Measurements from ENCODE around the gene OR1J1.

Gene OR1J1

DNA sequence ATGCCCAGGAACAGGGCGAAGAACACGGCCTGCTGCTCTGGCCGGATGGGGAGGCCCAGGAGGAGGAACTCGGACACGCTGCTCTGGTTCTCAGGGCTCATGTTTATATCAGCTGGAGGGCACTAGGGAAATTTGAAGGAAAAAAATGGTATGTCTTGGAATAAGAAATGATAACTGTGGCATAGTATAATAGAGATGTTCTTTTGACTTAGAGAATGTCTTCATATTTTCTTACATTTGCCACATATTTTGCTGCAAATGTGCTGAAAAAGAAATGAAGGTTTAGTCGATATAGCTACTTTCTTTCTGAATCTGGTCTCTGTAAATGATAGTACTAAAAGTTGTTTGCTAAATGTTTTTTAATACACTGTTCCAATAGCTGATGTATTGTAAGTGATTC lies at the start of gene OR1J1:
Gene OR1J1 (minus strand): TSS at position 101 of the 400 bp plus-strand sequence. CDS start 0 bp downstream, at position 101.
- DNase-seq (ENCODE audit: low read depth): no peak

- DNase-seq (ENCODE audit: low read depth): no peak
Measured at GRCh38 chr9:122527193-122527592, 49.5 kb upstream of the OR1J1 start, which contains the start of gene OR1N1. Gene OR1N1 (minus strand): TSS chr9:122527293. CDS start chr9:122527293, 0 bp downstream.

- no peak for DNase-seq (ENCODE audit: low read depth)
Measured at GRCh38 chr9:122526602-122527001, 48.9 kb upstream of the OR1J1 start.

GRCh38 chr9:122519376-122519775 lies 41.6 kb upstream of the OR1J1 start:
- no peak for DNase-seq (ENCODE audit: low read depth)

DNA sequence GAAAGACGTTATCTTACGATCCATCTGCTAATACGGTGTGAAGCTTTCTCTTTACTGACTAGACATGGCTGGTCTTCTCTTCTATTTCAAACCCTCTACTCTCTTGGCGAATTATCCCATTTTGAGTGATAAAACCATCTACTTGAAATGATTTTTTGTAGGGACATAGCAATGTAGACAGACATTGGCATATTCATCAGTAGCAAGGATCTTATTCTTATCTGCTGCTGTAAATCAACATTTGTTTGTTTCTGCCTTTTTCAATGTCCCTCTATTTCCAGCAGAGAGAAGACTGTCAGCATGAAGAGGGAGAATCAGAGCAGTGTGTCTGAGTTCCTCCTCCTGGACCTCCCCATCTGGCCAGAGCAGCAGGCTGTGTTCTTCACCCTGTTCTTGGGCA lies 41.1 kb upstream of the OR1J1 start, which contains the start of gene OR1J4:
Gene OR1J4 (plus strand): TSS at position 301 of the 400 bp plus-strand sequence. CDS start 0 bp downstream, at position 301.
- DNase-seq (ENCODE audit: low read depth): no peak

DNA sequence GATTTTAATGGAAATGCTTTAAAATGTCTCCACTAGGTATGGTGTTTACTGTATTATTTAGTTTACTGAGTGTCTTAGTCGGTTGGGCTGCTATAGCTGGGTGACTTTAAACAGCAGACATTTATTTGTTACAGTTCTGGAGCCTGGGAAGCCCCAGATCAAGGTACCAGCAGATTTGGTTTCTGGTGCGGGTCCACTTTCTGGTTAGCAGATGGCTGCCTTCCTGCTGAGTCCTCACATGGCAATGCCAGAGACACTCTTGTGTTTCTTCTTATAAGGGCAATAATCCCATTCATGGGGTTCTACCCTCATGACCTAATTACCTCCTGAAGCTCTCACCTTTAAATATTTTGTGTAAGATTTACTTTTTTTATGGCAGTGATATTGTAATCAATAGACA lies 40.5 kb upstream of the OR1J1 start:
- no peak for DNase-seq (ENCODE audit: low read depth)

DNA sequence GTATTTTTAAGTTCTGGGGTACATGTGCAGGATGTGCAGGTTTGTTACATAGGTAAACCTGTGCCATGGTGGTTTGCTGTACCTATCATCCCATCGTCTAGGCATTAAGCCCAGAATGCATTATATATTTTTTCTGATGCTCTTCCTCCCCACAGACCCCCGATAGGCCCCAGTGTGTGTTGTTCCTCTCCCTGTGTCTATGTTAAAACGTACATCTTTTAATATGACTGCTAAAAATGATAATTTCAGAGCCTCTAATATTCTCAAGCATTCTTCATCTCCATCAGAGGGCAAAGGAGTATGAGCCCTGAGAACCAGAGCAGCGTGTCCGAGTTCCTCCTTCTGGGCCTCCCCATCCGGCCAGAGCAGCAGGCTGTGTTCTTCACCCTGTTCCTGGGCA lies 32.8 kb upstream of the OR1J1 start, which contains the start of gene OR1J2:
Gene OR1J2 (plus strand): TSS at position 301 of the 400 bp plus-strand sequence. CDS start 0 bp downstream, at position 301.
- no peak for DNase-seq (ENCODE audit: low read depth)

GRCh38 chr9:122506964-122507363 lies 29.2 kb upstream of the OR1J1 start:
- DNase-seq (ENCODE audit: low read depth): no peak

GRCh38 chr9:122498883-122499288 lies 21.2 kb upstream of the OR1J1 start:
- DNase-seq (ENCODE audit: low read depth): no peak

DNA sequence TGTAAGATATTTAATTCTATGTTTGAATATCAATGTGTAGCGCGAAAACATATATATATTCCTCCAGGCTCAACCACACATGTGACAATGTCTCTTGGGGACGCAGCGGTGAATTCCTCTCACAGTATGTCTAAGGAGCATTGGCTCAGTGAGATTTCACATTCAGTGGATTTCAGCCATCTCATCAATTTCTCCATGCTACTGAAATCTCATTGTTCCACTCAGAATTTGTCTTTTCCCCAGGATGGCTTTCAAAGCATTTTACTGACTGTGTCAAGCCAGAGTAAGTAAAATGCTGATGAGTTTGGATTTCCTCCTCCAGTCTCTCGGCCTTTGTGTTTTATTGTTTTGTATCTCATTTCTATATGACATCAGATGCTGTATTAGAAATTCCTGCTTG lies 1.3 kb upstream of the OR1J1 start:
- DNase-seq (ENCODE audit: low read depth): no peak

- DNase-seq (ENCODE audit: low read depth): no peak
Measured at GRCh38 chr9:122477346-122477745, 380 bp downstream of the OR1J1 start.

DNA sequence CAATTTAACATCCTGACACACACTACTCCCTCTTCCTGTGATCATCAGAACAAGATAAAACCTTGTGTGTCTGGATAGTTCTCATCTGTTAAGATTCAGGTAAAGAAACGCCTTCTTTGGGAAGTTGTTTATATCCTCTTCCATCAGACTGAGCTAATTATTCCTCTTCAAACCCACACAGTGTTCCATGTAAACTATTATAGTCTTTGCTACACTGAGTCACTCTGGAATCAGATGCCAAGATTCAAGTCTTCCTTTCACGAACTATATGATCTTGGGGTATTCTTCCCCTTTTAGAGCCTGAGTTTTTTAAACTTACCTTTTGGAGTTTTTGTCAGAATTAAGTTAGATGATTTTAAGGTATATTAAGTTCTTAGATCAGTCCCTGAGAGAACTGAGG lies 2.0 kb downstream of the OR1J1 start:
- no peak for DNase-seq (ENCODE audit: low read depth)

DNA sequence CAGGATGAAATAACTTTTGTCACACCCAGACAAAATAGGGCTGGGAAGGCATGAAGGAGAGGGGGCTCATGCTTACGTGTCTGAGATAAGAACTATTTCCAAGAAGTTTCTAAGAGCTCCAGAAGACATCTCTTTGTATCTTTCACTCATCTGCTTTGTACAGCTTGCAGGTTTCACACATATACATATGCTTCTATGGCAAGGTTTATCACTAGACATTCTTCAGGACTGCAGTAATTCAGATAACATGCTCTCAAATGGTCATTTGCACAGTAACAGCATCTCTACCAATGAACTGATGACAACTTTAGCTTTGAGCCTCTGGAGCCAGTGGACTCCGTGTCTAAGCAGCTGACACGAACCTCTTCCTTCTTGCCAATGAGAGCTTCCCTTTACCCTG lies 3.2 kb downstream of the OR1J1 start:
- no peak for DNase-seq (ENCODE audit: low read depth)

- no peak for DNase-seq (ENCODE audit: low read depth)
Measured at GRCh38 chr9:122468735-122469134, 9.0 kb downstream of the OR1J1 start.

- DNase-seq (ENCODE audit: low read depth): no peak
Measured at GRCh38 chr9:122466456-122466855, 11.3 kb downstream of the OR1J1 start.

DNA sequence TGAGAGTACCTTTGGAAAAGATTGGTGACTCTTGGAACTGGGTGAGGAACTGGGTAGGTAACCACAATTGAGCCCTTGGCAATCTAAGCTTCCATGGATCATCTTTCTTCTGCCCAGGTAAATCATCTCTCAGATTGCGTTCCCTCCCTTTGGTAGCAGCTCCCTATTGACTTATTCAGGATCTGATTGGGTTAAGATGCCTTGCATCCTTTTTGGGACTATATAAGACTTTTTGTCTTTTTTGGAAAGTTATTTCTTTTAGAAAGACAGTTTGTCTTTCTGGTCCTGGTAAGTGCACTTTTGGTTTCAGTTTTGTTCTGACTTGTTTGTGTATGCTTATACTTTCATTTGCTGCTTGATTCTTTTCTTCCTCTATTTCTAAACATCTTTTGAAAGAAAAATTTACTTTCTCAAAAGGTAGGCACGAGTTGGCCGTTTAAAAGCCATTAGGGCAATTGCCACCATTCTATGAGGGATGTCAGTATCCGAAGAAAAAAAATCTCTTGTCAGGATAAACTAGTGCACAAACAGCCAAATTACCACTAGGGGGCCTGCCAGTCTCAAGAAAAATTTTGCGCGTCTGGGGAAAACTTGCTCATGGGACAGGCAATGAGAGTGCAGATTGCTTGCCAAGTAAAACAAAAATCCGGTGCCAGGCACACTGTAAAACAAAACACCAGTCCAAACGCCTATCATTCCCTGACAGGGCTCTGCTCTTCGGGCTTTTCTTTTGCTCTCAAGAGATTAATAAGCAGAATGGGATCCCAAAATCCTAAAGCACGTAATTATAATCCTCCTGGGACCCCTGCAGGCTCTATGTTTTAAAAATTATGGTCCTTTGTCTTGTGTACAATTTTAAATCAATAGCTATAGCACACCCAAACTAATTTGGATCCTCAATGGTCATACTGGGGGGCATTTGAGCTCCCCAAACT lies 12.8 kb downstream of the OR1J1 start:
- peak; percentile 18 for DNase-seq (ENCODE audit: low read depth)

- no peak for DNase-seq (ENCODE audit: low read depth)
Measured at GRCh38 chr9:122463828-122464632, 13.7 kb downstream of the OR1J1 start.

- DNase-seq (ENCODE audit: low read depth): no peak
Measured at GRCh38 chr9:122457787-122458186, 19.9 kb downstream of the OR1J1 start.

GRCh38 chr9:122456123-122456522 lies 21.6 kb downstream of the OR1J1 start:
- no peak for DNase-seq (ENCODE audit: low read depth)

GRCh38 chr9:122453677-122454135 lies 24.0 kb downstream of the OR1J1 start:
- no peak for DNase-seq (ENCODE audit: low read depth)

GRCh38 chr9:122446819-122447484 lies 30.8 kb downstream of the OR1J1 start:
- DNase-seq (ENCODE audit: low read depth): no peak
